Measurements from ENCODE around the gene ASAP3.

Gene ASAP3

GRCh38 chr1:23420778-23421177 is 63.2 kb downstream of the ASAP3 start:
- Mint-ChIP-seq H3K27me3 (ENCODE audit: low read depth) (peaks cover 4% of the 10 kb centered on the region), H3K36me3 (ENCODE audit: low read depth) (peaks cover 4% of the 10 kb centered on the region), H3K4me3 (no peak overlapping the region), H3K4me1 (peaks cover 51% of the 10 kb centered on the region), H3K9me3 (no peaks in the 10 kb centered on the region), H3K27ac (peak overlapping the region in 2 of 3 experiments; percentile 15 to 92)
- TF ChIP-seq, protein P1, sequence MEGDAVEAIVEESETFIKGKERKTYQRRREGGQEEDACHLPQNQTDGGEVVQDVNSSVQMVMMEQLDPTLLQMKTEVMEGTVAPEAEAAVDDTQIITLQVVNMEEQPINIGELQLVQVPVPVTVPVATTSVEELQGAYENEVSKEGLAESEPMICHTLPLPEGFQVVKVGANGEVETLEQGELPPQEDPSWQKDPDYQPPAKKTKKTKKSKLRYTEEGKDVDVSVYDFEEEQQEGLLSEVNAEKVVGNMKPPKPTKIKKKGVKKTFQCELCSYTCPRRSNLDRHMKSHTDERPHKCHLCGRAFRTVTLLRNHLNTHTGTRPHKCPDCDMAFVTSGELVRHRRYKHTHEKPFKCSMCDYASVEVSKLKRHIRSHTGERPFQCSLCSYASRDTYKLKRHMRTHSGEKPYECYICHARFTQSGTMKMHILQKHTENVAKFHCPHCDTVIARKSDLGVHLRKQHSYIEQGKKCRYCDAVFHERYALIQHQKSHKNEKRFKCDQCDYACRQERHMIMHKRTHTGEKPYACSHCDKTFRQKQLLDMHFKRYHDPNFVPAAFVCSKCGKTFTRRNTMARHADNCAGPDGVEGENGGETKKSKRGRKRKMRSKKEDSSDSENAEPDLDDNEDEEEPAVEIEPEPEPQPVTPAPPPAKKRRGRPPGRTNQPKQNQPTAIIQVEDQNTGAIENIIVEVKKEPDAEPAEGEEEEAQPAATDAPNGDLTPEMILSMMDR (IDR thresholded peaks at IDR 0.05; ENCODE audit: unreplicated experiment in 3 of 3), result no peak

DNA sequence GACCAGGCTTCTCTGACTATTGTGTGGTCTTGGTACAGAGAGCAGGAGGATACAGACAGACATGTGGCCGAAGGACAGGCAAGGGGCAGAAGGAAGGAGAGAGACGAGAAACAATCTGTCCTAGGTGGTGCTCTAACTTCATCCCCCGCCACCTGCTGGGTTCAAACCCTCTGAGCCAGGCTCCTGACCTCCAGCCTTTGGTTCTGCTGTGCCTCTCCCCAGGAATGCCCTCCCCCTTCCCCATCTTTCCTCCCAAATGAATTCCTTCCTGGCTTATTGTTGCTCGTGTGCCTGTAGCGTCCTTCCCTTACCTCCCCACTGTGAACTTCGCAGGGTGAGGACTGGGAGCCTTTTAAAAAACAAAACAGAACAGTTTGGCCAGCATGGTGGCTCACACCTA is 64.8 kb downstream of the ASAP3 start:
- Mint-ChIP-seq H3K27me3 (ENCODE audit: low read depth) (no peaks in the 10 kb centered on the region), H3K27ac (no peak overlapping the region), H3K4me3 (no peak overlapping the region), H3K4me1 (peaks cover 46% of the 10 kb centered on the region), H3K9me3 (no peaks in the 10 kb centered on the region), H3K36me3 (ENCODE audit: low read depth) (peaks cover 3% of the 10 kb centered on the region)
- TF ChIP-seq, protein P1 (IDR thresholded peaks at IDR 0.05; ENCODE audit: unreplicated experiment in 3 of 3), result no peak

DNA sequence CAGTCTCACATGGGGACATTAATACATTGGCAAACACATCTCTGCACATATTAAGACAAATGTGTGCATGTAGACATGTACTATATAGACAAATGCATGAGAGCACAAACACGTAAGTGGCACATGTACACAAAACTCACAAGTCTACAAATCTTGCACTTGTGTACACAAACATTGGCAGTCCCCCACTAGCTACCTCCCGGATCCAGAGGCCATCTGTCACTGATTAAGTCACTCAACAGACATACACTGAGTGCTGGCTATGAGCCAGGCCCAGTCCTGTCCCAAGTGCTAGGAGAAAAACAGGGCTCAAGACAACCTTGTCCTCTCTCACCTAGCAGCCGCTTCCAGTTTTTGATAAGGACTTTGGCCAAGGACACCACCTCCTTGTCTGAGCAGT is 66.4 kb downstream of the ASAP3 start:
- TF ChIP-seq, protein P1 (IDR thresholded peaks at IDR 0.05; ENCODE audit: unreplicated experiment in 3 of 3), result no peak
- peaks cover 35% of the 10 kb centered on the region for H3K4me1 Mint-ChIP-seq
- peak overlapping the region in 2 of 3 experiments; percentile 40 to 41 for H3K27ac Mint-ChIP-seq
- no peak overlapping the region for H3K4me3 Mint-ChIP-seq
- H3K36me3 Mint-ChIP-seq (ENCODE audit: low read depth), result peaks cover 3% of the 10 kb centered on the region
- no peaks in the 10 kb centered on the region for H3K27me3 Mint-ChIP-seq (ENCODE audit: low read depth)
- no peaks in the 10 kb centered on the region for H3K9me3 Mint-ChIP-seq

DNA sequence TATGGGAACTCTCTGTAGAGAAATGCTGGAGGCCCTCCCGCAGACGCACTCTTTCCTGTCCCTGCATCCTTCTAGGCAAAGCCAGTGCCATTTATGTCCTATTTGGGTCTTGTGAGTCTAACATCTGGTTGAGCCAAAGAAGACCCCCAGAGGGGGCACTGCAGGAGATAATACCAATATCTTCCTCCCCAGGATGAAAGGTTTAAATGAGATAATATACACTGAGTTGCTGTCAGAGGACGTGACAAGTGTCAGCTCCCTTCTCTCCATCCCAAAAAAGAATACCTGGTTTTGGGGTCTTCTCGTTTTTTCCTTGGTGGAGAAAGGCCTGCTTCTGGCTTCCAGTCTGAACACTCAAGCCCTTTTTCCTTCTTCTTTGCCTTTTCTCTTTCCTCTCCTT is 67.0 kb downstream of the ASAP3 start:
- H3K36me3 Mint-ChIP-seq (ENCODE audit: low read depth), result peaks cover 3% of the 10 kb centered on the region
- peaks cover 30% of the 10 kb centered on the region for H3K4me1 Mint-ChIP-seq
- H3K4me3 Mint-ChIP-seq, result no peak overlapping the region
- H3K27me3 Mint-ChIP-seq (ENCODE audit: low read depth), result no peaks in the 10 kb centered on the region
- H3K27ac Mint-ChIP-seq, result peak overlapping the region in 1 of 3 experiments; percentile 25
- no peaks in the 10 kb centered on the region for H3K9me3 Mint-ChIP-seq
- TF ChIP-seq, protein P1 (IDR thresholded peaks at IDR 0.05; ENCODE audit: unreplicated experiment in 3 of 3), result no peak

DNA sequence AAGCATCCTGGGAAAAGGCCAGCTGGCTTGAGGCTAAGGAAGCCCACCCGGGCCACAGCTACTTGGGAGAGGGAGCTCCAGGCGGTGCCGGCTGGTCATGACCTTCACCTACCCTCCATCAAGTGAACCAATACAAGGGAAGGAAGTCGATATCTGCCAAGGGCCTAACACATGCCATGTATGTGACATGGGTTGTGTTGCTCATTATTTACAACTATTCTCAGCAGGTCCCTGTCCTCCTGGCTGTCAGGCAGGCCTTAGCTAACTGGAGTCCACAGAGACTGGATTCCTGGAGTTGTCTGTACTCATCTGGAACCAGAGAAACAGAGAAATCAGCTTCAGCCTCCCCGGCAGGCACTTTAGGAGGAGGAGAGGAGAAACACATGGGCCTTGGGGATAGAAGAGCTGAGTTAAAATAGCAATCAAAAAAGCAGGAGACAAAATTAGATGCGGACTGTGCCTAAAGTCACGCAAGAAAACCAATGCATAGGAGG is 75.1 kb downstream of the ASAP3 start:
- H3K4me1 Mint-ChIP-seq, result peaks cover 27% of the 10 kb centered on the region
- no peaks in the 10 kb centered on the region for H3K9me3 Mint-ChIP-seq
- TF ChIP-seq, protein P1 (IDR thresholded peaks at IDR 0.05; ENCODE audit: unreplicated experiment in 3 of 3), result no peak
- H3K27ac Mint-ChIP-seq, result no peak overlapping the region
- no peaks in the 10 kb centered on the region for H3K27me3 Mint-ChIP-seq (ENCODE audit: low read depth)
- H3K36me3 Mint-ChIP-seq (ENCODE audit: low read depth), result no peaks in the 10 kb centered on the region
- no peak overlapping the region for H3K4me3 Mint-ChIP-seq

- Mint-ChIP-seq H3K9me3 (no peaks in the 10 kb centered on the region), H3K27me3 (ENCODE audit: low read depth) (no peaks in the 10 kb centered on the region), H3K36me3 (ENCODE audit: low read depth) (peaks cover 5% of the 10 kb centered on the region), H3K27ac (no peak overlapping the region), H3K4me1 (peaks cover 43% of the 10 kb centered on the region), H3K4me3 (no peak overlapping the region)
- TF ChIP-seq, protein P1 (IDR thresholded peaks at IDR 0.05; ENCODE audit: unreplicated experiment in 3 of 3), result no peak
Observed at GRCh38 chr1:23407016-23407630, 76.9 kb downstream of the ASAP3 start.

Measured in nephron (organoid).